GM19455 (cell line): ENCODE results near the gene MICU2.

ENCODE experiments used
- ATAC-seq: cut with Tn5 transposase; IDR thresholded peaks from one replicate; pipeline ENCODE4 v1.9.1; 2021; ENCODE audit not compliant: unreplicated experiment

MICU2 gene

DNA sequence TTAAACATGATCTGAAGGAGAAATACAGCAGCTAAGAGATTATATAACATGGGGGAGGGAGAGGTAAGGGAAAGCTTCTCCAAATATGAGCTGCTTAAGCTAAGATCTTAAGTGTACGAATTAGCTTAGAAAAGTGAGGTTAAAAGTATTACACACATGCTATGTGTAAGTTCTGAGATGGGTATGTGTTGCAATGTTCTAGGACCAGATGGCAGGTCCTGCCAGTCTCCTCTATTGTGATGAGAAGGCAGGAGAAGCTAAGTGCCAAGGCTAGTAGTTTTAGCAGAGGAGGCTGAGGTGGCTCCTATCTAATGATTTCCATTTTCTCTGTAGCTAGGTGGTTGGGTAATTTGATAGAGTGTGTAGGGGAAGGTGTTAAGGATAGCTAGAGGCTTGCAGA lies 57.6 kb downstream of the MICU2 start:
- no peak for ATAC-seq

DNA sequence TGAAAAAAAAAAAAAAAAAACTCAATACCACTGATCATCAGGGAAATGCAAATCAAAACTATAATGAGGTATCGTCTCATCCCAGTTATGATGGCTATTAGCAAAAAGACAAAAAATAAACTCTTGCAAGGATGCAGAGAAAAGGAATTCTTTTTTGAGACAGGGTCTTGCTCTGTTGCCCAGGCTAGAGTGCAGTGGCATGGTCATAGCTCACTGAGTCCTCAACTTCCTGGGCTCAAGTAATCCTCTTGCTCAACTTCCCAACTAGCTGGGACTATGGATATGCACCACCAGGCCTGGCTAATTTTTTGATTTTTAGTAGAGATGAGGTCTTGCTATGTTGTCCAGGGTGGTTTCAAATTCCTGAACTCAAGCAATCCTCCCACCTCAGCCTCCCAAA lies 59.5 kb downstream of the MICU2 start:
- no peak for ATAC-seq

DNA sequence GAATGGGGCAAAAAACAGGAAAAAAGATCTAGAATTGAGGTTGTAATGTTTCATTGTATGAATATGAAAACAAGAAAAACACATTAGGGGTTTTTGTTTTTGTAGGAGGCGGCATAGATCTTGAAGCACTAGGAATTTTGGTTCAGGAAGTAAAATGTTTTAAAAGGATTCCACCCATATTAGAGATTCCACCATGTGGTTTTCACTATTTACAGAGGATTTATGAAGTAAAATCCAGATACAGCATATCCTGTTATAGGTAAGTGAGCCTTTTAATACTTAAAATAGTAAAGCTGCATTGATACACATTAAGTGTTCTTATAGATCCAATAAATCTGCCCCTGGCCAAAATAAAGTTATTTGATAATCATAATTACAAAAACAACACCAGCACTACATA lies 61.4 kb downstream of the MICU2 start:
- ATAC-seq, result no peak

DNA sequence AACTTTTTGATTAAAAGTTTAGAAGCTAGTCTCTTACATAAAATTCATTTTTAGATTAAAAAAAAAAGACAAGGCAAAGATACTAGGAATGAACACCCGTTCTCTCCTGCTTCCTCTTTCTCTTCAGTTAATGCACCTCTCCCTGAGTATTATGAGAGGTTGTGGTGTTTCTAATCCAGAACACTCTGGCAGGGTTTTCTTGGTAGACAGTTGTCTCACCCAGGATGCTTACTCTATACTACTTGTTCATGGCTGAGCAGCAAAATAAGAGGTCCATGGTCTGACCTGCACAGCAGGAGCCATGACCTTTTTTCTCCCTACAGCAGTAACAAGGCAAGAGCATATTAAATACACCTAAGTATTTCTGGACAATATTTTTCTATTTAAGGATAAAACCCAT lies 62.0 kb downstream of the MICU2 start:
- no peak for ATAC-seq

DNA sequence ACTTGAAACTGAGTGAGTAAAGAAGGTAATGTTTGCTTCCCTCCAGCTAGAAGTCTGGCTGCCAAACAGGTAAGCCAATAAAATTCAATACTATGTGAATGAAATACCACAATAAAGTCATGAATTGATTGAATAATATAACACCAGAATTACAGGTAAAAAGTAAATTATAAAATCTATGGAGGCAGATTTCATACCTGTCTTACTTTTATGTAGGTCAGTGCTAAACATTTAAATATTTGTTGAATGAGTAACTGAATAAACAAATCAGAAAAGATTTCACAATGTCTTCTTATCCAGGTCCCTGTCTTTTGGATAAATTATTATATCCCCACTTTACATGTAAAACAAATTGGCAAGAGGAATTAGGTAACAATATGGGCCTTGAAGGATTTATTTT lies 62.7 kb downstream of the MICU2 start:
- ATAC-seq, result no peak

DNA sequence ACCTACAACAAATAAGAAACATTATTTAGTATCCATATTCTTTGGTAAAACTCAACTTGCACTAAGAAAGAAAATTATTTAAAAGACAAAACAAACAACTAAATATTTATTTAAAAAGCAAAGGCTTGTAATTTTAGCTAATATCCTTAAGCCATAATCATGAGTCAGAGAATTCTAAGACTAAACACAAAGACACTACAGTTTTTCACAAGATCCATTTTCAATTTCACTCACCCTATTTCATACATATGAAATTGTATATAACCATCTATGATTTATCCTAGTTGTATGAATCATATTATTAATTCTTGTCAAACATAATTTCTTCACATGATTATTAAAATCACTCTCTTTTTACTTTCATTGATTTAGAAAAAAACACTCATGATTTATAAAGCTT lies 64.3 kb downstream of the MICU2 start:
- ATAC-seq, result no peak

DNA sequence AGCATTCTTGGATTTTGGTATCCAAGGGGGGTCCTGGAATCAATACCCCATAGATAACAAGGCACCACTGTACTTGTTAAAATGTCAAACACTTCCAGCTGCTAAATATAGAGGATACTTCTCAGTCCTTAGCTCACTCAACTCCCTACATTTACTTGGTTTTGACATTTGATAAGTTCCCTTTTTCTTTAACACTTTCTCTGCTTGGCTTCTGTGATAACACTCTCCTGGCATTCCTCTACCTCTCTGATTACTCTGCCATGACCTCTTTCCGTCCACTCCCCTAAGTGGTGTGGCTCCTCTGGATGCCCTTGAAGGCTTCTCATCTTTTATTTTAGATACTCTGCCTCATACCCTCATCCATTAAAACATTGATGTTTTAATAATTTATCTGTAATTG lies 65.2 kb downstream of the MICU2 start:
- no peak for ATAC-seq

DNA sequence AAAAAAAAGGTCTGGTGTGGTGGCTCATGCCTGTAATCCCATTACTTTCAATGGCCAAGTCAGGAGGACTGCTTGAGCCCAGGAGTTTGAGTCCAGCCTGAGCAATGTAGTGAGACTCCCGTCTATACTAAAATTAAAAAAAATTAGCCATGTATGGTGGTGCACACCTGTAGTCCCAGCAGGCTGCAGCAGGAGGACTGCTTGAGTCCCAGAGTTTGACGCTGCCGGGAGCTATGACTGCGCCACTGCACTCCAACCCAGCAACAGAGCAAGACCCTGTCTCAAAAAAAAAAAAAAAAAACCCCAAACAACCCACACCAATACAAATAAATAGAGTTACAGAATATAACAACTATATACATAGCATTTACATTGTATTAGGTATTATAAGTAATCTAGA lies 65.7 kb downstream of the MICU2 start:
- no peak for ATAC-seq

DNA sequence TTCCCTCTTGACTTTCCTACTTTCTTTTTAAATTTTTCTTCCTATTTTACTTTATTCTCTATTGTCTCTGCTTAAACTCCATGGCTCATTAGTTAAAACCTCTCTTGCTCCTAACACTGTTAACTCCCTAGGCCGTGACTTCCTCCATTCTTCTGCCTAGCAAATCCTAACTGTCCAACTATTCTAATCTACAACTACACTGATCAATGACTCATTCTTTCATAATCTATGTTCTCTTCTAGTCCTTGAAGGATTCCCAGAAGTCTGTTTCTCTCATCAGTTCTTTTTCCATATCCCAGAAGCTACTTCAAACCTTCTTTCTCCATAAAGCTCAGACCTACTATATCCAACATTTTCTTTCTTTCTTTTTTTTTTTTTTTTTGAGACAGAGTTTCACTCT lies 66.9 kb downstream of the MICU2 start:
- no peak for ATAC-seq

DNA sequence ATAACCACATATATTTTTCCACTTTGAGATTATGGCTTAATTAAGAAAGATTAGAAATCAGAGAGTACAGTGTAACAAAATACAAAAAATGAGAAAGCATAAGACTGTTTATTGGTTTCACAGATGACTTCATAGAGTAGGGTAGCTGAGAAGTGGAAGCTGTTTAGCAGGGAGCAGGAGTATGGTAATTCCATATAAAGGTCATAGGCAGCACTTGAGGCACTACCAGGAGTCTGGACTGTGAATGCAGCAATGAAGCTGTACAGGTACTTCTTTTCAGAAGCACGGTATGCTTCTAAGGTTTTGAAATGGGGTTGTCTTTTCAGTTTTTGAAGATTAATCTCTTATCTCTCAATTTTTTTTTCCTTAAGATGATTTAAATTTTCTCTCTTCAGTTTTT lies 69.2 kb downstream of the MICU2 start:
- ATAC-seq, result no peak

DNA sequence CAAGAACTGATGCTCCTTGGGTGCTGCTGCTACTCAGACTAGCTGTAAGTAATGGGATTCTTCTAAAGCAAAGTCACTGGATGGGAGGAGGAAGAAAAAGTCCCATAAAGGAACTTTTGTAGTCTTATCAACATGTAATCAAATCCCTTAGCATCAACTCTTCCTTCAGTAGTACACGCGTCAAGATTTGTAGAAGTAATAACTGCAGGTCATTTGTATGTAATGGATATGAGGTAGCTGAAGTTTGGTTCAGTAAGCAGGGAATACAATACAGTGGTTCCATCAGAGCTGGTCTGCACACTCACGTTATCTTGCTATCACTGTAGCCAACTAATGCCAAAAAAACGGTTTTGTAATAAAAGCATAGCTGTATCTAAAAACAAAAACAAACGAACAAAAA lies 72.5 kb downstream of the MICU2 start:
- ATAC-seq, result no peak

DNA sequence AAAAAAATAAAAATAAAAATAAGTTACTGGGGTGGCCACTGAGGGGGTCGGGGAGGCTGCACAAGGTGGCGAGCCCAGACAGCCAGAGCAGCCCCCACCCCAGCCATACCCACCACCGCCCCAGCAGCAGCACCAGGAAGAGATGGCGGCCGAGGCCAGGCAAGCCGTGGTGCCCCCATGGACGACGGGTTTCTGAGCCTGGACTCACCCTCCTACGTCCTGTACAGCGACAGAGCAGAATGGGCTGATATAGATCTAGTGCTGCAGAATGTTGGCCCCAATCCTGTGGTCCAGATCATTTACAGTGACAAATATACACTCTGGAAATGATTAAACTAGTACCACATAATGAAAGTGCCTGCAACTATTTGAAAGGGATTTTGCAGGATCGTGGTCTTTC lies 73.3 kb downstream of the MICU2 start:
- ATAC-seq, result no peak

DNA sequence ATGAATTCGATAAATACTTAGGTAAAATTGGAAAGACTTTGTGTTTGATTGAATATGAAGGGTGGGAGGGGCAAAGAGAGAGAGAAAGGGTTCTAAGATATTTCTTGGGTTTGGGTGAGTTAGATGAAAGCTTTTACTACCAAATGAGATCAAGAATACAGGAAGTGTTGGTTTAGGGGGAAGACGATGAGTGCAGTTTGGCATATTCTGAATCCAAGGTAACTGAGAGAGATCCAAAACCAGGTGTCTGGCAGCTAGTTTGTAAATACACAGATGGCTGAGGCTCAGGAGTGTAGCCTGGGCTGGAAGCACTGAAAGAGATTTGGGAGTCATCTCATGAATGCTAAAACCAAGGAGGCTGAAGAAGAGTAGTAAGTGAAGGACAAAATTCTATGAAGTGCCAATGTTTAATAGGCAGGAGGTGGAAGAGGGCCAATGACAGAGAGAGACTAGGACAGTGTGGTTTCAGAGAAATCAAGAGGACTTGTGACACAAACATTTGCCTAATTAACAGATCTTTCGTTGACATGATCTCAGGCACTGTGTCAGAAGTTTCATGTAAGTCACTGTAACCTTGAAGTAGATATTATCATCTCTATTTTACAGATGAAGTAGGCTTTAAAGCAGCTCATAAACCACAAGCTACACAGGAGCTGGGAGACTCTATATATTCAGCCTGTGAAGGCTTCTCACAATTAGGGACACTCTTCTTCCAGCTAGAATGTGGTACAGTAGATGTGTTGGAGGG lies 74.7 kb downstream of the MICU2 start:
- ATAC-seq, result no peak

DNA sequence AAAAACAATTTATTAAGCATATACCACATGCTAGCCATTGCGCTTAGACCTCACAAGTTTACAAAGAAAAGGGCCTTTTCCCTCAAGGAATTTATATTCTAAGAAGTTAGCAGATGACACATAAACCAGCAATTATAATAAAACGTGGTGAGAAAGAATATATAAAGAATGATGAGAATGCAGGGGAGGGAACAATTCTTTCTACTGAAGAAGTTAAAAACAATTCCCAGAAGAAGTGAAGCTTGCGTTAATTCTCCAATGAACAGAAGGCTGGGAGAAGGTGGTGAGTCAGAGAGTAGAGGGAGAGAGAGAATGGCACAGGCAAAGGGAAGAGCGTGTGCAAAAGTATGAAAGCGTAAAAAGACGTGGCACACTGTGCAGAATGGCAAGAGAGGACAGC lies 75.4 kb downstream of the MICU2 start:
- no peak for ATAC-seq

DNA sequence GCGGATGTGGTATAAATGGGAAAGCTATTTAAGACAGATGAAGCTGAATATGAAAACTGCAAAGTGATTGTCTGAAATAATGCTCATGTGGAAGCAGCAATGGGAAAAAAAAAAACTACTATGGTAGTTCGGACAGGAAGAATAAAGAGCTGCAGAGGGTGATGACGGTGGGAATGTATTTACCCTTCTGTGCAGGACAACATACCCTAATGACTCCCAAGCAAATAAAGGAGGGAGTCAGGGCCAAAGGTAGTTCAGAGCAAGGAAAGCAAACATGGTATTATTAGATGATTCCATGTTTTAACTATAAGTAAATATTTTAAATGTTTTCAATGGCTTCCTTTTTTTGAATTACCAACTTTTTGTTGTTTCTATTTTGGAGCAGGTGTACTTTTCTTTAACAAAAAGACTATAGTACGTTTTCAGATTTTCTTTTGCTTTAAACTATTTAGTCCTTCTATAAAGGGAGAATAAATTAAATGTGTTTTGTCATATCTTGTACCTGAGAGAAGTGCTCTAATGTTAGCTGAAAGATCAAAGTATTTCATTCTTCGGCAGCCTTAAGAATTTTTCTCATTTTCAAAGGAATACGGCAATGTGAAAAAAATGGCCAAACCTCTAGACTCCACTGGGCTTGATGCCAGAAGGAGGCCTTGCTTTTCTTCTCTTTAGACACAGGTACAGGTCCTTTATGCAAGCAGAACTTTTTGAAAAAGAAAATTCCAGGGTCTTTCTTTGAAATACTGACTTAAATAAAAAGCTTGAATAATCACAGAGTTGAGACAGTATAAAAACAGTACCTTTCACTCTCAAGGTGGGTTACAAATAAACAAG lies 77.0 kb downstream of the MICU2 start:
- no peak for ATAC-seq

DNA sequence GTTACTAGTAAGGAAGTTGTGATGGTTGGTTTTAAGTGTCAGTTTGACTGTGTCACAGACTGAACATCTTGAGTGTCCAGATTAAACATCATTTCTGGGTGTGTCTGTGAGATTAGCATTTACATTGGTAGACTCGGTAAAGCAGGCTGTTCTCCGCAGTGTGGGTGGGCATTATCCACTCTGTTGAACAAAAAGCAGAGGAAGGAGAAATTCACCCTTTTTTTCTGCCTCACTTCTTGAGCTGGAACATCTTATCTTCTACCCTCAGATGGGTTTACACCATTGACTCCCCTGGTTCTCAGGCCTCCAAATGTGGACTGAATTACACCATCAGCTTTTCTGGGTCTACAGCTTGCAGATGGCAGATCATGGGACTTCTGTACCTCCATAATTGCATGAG lies 81.1 kb downstream of the MICU2 start:
- ATAC-seq, result no peak

DNA sequence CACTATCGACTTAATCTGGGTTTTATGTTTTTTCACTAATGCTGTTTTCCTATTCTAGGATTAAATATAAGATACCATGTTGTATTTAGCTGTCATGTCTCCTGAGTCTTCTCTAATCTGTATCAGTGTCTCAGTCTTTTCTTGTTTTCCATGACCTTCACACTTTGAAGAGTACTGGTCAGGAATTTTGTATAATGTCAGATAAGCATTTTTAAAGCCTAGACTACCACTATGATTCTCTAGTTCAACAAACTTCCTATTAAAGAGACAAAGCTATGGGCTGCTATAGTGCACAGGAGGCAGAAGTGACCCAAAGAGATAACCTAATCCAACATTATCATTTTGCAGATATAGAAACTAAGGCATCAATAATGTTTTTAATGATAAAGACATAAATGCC lies 81.8 kb downstream of the MICU2 start:
- no peak for ATAC-seq

DNA sequence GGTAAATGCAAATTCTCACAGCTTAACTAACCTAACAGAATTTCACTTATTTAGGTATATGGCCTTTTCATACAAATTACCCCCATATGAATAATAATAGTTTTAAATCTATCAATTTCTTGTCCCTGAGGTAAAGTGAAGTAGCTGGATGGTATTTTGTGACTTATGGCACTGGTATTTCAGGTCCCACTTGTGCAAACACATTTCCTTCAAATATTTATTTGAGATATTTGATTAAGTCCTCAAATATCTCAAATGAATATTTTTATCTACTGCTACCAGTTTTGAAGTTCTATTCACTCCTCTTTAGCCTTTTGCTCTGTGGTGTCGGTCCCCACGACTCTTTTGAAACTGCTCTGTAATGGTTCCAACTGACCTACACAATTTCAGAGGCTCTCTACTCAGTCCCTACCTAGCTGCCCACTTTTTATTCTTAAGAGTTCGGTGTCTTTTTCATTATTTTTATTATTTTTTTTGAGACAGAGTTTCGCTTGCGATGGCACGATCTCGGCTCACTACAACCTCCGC lies 85.3 kb downstream of the MICU2 start:
- no peak for ATAC-seq

DNA sequence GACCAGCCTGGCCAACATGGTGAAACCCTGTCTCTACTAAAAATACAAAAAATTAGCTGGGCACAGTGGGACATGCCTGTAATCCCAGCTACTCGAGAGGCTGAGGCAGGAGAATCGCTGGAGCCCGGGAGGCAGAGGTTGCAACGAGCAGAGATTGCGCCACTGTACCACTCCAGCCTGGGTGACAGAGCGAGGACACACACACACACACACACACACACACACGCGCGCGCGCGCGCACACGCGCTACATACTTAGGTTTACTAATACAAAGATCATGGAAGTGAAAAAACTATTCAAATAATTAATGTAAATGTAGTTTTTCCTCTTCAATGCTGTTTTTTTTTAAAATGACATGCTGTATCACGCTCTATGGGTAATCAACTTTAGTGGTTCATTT lies 86.4 kb downstream of the MICU2 start:
- ATAC-seq, result no peak

DNA sequence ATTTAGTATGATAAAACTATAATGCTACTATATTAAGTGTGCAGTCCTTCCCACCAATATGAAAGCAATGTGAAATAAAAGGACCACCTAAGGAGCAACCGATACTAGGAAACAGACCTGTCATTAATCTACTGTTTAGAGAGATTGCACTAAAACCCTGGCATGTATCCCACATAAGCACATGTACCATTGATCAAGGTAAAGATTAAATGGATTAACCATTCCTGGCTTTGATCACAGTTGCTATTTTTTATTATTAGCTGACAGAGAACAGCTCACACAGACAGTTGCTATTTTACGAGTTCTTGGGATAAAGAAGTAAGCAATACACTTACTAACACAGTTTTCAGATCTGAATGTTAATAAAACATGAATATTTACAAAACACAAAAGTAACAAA lies 87.2 kb downstream of the MICU2 start:
- no peak for ATAC-seq

DNA sequence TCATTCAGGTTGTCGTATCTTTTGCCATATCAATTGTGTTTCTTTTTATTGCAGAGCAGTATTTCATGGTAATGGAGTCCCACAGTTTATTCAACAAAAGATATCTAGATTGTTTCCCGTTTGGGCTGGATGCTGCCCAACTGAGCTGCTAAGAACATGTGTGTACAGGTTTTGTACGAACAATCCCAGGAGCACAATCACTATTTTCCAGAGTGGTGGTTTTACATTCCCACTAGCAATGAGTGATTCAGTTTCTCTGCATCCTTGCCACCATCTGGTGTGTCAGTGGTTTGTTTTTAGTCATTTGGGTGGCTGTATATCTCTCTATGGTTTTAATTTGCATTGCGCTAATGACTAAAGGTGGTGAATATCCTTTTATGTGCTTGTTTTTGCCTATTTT lies 92.1 kb downstream of the MICU2 start:
- no peak for ATAC-seq

DNA sequence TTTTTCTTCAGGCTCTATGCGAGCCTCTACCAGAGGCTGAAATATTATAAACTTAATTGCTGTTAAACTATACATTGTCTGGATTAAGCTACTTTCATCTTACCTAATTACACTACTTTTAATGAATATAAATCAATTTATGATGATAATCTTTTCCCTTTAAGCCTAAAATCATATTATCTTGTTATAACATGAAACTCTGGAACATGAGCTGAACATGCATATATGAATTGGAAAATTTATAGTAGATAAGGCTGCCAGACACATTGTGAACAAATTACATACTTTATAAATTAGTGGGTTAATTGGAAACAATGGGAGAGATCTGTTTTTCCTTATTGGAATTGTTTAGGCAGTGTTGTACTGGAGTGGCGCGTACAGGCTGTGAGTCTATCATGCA lies 99.6 kb downstream of the MICU2 start:
- ATAC-seq, result no peak
